LHCN-M2 (cell line): ENCODE results near the gene PXYLP1. TPM values are rescaled to one million over a fixed set of nuclear protein-coding genes. Genes with fewer than 3 reads are reported as not detected.
A peak's percentile ranks its signal among the peaks of the same experiment; 100 is the strongest.
"Not testable (repeated sequence)": the region's sequence is repeated elsewhere in the genome, so short reads cannot be mapped to it uniquely, and the experiment has no call there.

ENCODE experiments used
- DNase-seq: peaks from one replicate; pipeline ENCODE4 v3.0.0-alpha.2; 2012; ENCODE audit warnings: low read depth
- polyA plus RNA-seq: library from polyadenylated mRNA; unstranded; fragments of >200 nt; gene quantifications from one replicate; pipeline ENCODE4 v1.2.1, GENCODE V29; 2012; ENCODE audit warnings: missing spikeins
- total RNA-seq: library from RNA; depleted of rRNA; stranded (reverse); fragments of >200 nt; gene quantifications from 2 replicates; pipeline ENCODE4 v1.2.3, GENCODE V29; 2014; rRNA removed

Gene PXYLP1
- 2.5 and 3.7 TPM in 2 replicates for total RNA-seq
- polyA plus RNA-seq: 3.6 TPM

GRCh38 chr3:141231101-141231951 lies at the start of gene PXYLP1:
Gene PXYLP1 (plus strand): TSS chr3:141231825. CDS start chr3:141260176, 28,351 bp downstream.
- DNase-seq: peak; percentile 84

DNA sequence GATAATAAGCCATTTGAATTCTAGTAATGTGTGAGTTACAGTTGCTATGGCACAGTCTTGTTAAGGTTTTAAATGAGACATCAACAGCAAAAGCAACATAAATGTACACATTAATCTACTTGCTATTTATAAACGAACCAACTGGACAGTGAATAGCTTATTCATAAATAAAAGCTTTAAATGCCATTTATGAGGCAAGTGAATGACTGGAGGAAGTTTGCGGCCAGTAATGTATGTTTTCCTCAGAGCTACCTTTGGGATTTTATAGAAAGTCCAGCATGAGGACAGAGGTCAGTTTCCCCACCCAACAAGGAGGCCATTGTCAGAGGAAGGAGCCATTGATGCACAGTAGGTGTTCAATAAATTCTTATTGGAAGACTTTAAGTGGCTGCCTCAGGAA lies 48.0 kb upstream of the PXYLP1 start:
- no peak for DNase-seq

- DNase-seq: no peak
These were observed 47.2 kb upstream of the PXYLP1 start for GRCh38 chr3:141184430-141184829.

- DNase-seq: peak; percentile 31
These were observed 40.4 kb upstream of the PXYLP1 start for GRCh38 chr3:141191097-141191749.

DNA sequence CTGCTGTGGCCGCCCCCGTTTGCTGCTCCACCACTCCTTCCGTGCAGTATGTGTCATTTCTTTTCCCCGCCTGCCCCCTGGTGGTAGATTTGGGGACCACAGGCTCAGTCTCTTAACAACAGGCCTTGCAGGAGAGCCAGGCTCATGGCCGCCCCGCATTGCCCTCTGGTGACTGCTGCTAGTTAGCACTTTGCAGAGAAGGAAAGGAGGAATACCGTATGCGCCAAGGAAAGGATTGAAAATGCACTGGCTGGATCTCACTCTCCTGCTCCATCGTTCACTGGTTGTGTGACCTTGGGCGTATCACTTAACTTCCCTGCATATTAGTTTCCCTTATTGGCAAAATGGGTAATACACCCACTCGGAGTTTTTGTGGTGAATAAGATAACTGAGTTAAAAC lies 39.3 kb upstream of the PXYLP1 start:
- peak; percentile 91 for DNase-seq

DNA sequence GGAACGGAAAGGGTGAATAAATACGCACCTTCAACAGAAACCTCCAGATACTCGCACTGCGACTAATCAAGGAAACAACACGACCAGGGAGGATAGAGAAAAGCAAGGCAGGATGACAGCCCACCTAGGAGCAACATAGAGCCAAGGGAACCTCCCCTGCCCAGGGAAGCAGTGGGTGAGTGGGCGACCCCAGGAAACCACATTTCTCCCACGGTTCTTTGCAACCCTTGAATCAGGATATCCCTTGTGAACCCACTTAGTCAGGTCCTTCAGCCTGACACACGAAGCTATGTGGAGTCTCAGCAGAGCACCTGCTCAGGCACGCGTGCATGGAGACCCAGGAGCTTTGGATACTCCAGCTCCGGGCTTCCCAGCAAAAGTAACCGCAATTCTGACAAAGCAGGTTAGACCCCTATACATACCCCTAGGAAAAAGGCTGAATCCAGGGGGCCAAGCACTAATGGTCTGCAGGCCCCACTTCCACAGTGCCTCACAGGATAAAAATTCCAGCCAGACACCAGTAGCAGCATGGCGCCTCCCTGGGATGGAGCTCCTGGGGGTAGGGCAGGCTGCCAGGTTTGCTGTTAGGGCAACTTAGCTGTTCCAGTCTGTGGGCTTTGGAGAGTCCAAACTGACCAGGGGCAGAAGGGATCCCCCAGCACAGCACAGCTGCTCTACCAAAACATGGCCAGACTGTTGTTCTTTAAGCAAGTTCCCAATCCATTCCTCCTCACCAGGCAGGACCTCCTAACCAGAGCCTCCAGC lies 38.4 kb upstream of the PXYLP1 start:
- DNase-seq: no peak

- no peak for DNase-seq
These were observed 30.5 kb upstream of the PXYLP1 start for GRCh38 chr3:141201122-141201521.

DNA sequence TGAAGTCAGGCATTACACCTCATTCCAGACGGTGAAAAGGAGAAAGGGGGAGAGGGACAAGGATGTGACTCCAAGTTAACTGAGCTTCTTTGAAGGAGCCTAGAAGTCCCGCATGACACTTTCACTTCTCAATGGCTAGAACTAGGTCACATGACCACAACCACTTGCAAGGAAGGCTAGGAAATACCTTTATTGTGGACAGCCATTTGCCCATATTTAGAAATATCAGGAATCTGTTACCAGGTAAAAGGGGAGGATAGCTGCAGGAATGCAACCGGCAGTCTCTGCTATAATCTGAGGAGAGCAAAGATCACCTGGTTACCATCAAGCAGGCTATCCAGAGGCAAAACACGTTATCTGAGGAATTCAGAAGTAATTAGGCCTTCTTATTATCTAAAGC lies 28.9 kb upstream of the PXYLP1 start:
- no peak for DNase-seq

GRCh38 chr3:141203866-141204265 lies 27.8 kb upstream of the PXYLP1 start:
- no peak for DNase-seq

DNA sequence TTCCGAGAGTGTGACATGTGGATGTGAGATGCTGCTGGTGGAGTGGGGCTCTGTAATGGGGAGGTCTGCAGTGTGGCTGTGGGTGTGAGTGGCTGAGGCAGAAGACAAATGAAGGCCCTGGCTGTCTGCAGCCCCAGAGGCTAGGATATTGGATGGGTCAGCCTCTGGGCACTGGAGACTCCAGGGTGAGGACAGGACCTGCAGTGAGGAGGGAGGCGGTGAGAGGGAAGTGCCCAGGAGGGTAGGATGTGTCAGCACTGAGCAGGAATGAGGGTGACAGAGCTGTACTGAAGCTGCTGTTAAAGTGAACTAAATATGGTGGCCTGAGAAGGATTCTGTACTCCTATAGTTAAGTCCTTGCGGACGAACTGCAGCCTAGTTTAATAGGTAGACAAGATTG lies 27.3 kb upstream of the PXYLP1 start:
- DNase-seq: no peak

- DNase-seq: not testable (repeated sequence)
These were observed 20.3 kb upstream of the PXYLP1 start for GRCh38 chr3:141211306-141211705.

DNA sequence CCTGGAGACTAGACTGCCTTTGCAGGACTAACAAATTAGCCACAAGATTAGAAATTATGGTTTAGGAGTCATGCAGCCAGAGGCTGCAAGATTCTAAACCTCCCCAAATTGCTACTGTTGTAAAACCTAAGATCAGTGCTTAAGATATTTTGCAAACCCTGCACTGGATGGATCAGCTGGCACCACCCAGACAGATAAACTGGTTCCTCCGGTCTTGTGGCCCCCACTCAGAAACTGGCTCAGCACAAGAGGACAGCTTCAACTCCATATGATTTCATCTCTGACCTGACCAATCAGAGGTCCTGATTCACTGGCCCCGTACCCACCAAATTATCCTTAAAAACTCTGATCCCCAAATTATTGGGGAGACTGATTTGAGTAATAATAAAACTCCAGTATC lies 19.5 kb upstream of the PXYLP1 start:
- DNase-seq: no peak

DNA sequence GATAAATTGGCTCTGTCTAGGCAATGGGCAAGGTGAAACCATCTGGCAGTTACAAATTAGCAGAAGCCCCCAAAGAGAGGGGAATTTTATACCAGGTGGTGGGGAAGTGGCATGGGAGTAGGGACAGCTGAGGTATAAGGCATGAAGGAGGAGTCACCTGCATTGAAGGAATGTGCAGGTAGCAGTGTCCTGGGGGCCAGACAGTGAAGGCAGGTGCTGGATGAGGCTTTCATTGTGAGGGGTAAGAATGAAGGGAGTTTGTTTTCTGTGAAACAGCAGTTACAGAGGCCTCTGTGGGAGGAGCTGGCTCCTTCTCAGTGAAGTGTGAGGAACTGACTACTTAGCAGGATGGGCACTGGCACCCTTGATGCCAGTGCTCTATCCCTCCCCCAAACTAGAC lies 19.1 kb upstream of the PXYLP1 start:
- no peak for DNase-seq

GRCh38 chr3:141216975-141217374 lies 14.7 kb upstream of the PXYLP1 start:
- DNase-seq: no peak

DNA sequence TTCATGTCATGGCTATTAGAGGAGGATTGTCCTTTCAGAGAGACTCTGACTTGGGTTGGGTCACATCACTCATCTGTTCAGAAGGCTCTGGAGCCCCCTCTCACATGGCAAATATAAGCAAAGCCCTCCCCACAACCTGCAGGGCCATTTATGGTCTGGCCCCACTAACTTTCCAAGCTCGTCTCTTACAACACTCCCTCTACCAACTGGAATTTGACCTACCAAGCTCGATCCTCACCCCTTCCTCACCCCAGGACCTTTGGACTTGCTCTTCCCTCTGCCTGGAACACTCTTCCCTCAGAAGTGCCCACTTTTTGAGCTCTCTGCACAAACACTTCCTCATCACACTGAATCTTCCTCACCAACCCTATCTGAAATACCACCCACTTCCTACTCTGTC lies 14.2 kb upstream of the PXYLP1 start:
- no peak for DNase-seq

- DNase-seq: no peak
These were observed 13.3 kb upstream of the PXYLP1 start for GRCh38 chr3:141218162-141218835.

DNA sequence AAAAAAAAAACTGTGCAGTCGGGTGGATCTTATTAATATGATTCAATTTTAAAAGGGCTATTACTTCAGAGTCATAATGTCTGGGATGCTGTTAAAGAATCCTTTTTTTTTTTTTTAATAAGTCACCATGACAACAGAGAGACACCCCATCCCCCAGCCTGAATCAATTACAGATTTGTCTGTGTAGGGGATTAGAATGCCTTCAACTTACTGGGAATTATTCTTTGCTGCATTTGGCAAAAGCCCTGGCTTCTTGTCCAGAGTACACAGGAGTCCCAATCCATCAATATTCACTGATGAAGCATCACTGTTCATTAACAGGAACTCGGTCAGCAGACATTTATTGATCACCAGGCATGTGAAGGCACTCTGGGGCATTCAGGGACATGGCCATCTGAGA lies 12.7 kb upstream of the PXYLP1 start:
- no peak for DNase-seq

DNA sequence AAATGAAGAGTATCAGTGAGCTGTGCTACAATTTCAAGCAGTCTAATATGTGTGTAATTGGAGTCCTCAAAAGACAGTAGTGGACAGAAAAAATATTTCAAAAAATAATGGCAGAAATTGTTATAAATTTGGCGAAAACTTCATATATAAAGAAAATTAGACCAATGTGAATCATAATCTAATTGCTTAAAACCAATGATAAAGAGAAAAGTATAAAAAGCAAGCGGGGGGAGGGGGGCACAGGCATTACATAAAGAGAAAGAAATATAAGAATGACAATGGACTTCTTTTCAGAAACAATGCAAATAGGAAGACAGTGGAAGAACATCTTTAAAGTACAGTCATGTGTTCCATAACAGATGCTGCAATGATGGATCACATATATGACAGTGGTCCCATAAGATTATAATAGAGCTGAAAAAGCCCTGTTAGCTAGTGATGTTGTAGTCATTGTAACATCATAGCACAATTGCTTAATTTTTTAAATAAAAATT lies 7.9 kb upstream of the PXYLP1 start:
- no peak for DNase-seq

GRCh38 chr3:141225939-141226338 lies 5.7 kb upstream of the PXYLP1 start:
- DNase-seq: no peak

- no peak for DNase-seq
These were observed 4.4 kb upstream of the PXYLP1 start for GRCh38 chr3:141227216-141227615.

GRCh38 chr3:141227752-141228151 lies 3.9 kb upstream of the PXYLP1 start:
- DNase-seq: peak; percentile 26

- no peak for DNase-seq
These were observed 3.2 kb upstream of the PXYLP1 start for GRCh38 chr3:141228395-141228794.
